Measurements from ENCODE around the gene UQCRQ. TPM values are rescaled to one million over a fixed set of nuclear protein-coding genes. Genes with fewer than 3 reads are reported as not detected.

UQCRQ gene
- total RNA-seq, 1 donor from 2014 or later, result 391 TPM

GRCh38 chr5:132901730-132902129, 35.3 kb downstream of the UQCRQ start:
- DNase-seq (ENCODE audit: low spot score), result no peak

- DNase-seq (ENCODE audit: low spot score), result no peak
These were observed 39.5 kb downstream of the UQCRQ start for GRCh38 chr5:132905938-132906337.

GRCh38 chr5:132907161-132907560, 40.7 kb downstream of the UQCRQ start:
- no peak for DNase-seq (ENCODE audit: low spot score)

DNA sequence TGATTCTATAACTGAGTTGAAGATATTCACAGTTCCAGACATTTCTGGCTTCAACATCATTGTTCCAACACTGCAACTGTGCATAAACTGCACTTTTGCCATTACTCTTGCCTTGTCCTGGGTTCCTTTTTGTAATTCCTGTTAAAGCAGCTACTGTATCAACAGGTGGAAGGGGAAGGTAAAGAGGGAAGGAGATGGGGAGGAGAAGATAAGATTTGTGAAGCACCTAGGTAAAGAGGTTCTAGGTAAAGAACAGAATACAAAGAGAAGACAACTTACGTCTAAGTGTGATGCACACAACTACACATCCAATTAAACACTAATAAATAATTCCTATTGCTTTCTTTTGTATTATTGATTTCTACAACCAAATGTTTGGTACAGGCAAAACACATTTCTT, 43.3 kb downstream of the UQCRQ start:
- no peak for DNase-seq (ENCODE audit: low spot score)

DNA sequence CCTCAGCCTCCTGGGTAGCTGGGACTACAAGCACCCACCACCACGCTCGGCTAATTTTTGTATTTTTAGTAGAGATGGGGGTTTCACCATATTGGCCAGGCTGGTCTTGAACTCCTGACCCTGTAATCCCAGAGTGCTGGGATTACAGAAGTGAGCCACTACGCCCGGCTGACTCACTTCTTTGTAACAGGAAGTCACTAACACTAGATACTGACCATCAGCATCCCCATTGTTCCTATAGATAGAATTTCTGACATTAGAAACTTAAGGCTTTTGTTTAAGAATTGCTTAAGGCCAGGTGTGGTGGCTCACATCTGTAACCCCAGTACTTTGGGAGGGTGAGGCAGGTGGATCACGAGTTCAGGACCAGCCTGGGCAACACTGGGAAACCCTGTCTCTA, 49.2 kb downstream of the UQCRQ start:
- DNase-seq (ENCODE audit: low spot score), result no peak

DNA sequence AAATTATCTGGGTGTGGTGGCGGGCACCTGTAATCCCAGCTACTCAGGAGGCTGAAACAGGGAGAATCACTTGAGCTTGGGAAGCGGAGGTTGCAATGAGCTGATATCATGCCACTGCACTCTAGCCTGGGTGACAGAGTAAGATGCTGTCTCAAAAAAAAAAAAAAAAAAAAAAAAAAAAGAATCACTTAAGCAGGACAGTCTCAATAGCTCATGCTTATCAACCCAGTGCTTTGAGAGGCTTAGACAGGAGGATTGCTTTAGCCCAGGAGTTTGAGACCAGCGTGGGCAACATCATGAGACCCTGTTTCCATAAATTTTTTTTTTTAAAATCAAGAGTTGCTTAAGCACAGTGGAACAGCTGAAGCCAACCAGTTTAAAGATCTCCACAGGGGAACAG, 49.6 kb downstream of the UQCRQ start:
- DNase-seq (ENCODE audit: low spot score), result no peak

Other genes with a start within 250 kb of the UQCRQ start
- not detected for gene IL13, start 208.5 kb upstream of the UQCRQ start, total RNA-seq
- not detected for gene IL4, start 192.7 kb upstream of the UQCRQ start, total RNA-seq
- gene KIF3A, start 129.1 kb upstream of the UQCRQ start, total RNA-seq, result 5.2 TPM
- gene CCNI2, start 119.2 kb upstream of the UQCRQ start, total RNA-seq, result not detected
- gene SEPTIN8, start 89.4 kb upstream of the UQCRQ start, total RNA-seq, result 33.4 TPM
- not detected for gene SOWAHA, start 53.3 kb upstream of the UQCRQ start, total RNA-seq
- 10.6 TPM for gene SHROOM1, start 36.0 kb upstream of the UQCRQ start, total RNA-seq
- gene GDF9, start 173 bp upstream of the UQCRQ start, total RNA-seq, result not detected
- 1.2 TPM for gene LEAP2, start 7.0 kb downstream of the UQCRQ start, total RNA-seq
- 87.5 TPM for gene AFF4, start 97.0 kb downstream of the UQCRQ start, total RNA-seq
- 13.9 TPM for gene ZCCHC10, start 159.9 kb downstream of the UQCRQ start, total RNA-seq
- gene HSPA4, start 185.4 kb downstream of the UQCRQ start, total RNA-seq, result 101 TPM

Measured in mesenteric fat pad (tissue), 1 donor.